ENCODE data around the gene IL3. TPM values are rescaled to one million over a fixed set of nuclear protein-coding genes. Genes with fewer than 3 reads are reported as not detected.

Gene IL3
- total and polyA plus RNA-seq, 2 of the 4 experiments (the other 2 are of a cell fraction) = not detected

GRCh38 chr5:132063090-132063911 is 2.8 kb downstream of the IL3 start:
- H3K4ac ChIP-seq (ENCODE audit: low read depth, low read length) = no peak overlapping the region
- H4K20me1 ChIP-seq (ENCODE audit: insufficient read depth, low read length) = no peaks in the 10 kb centered on the region
- H3K79me1 ChIP-seq (ENCODE audit: low read depth in 1 of 2, low read length in 2 of 2) = no peaks in the 10 kb centered on the region
- no peak overlapping the region for H2BK5ac ChIP-seq (ENCODE audit: low read depth, low read length, poor library complexity, severe bottlenecking)
- intact Hi-C loops (cut with micrococcal nuclease) (loop anchor here (2.0 to 10.0 kb wide), 4 partner anchors 252 to 472 kb away; partner anchors contain the start of gene IRF1), dilution Hi-C loops (cut with HindIII; ENCODE audit: low sequenced_read_pairs, unreplicated experiment) (no loop called here), in situ Hi-C loops (cut with MboI; ENCODE audit: low sequenced_read_pairs) (loop anchor here (10.0 kb wide), 1 partner anchor 302 kb away; the partner anchor contains the start of gene SLC22A5)
- no peak overlapping the region for H2BK120ac ChIP-seq (ENCODE audit: low read depth, low read length)
- peak overlapping the region; percentile 12 for H2AK5ac ChIP-seq (ENCODE audit: low read depth, low read length)
- CTCF ChIA-PET = interaction anchor here (0.5 to 1.5 kb wide), 10 partner anchors 13 to 474 kb away, joined by 3 to 6 read pairs (median 3); no protein-coding TSS in a partner anchor
- H2AK9ac ChIP-seq (replicated peaks; ENCODE audit: low read depth, low read length, poor library complexity) = peak overlapping the region; percentile 48
- H4K5ac ChIP-seq (ENCODE audit: low read depth, low read length) = no peak overlapping the region
- H3K4me3 ChIP-seq (ENCODE audit: insufficient read depth, low read depth, low read length) = no peak overlapping the region
- no peak overlapping the region for H4K8ac ChIP-seq (ENCODE audit: low read depth in 2 of 2, low read length in 2 of 2)
- no peaks in the 10 kb centered on the region for H3K9me3 ChIP-seq (ENCODE audit: control insufficient read depth, insufficient read depth, low read length)
- H3K23ac ChIP-seq (ENCODE audit: low read depth, low read length) = no peak overlapping the region
- peak overlapping the region; percentile 67 for H2AFZ ChIP-seq (replicated peaks; ENCODE audit: low read length, poor library complexity)
- no peaks in the 10 kb centered on the region for H3K9me1 ChIP-seq (ENCODE audit: insufficient read depth, low read length)
- peak; percentile 66 for ATAC-seq (ENCODE audit: low read depth)
- no peak overlapping the region for H3K9ac ChIP-seq (ENCODE audit: low read depth, low read length)
- H3K18ac ChIP-seq (ENCODE audit: low read depth, low read length) = no peak overlapping the region
- no peak overlapping the region for H4K91ac ChIP-seq (ENCODE audit: insufficient read depth, low read depth, low read length)
- no peak for TF ChIP-seq FOS (IDR thresholded peaks at IDR 0.05; ENCODE audit: low read depth, low read length)
- peak; percentile 88 for TF ChIP-seq CTCF (conservative IDR thresholded peaks at IDR 0.05; ENCODE audit: low read depth, low read length)
- TF ChIP-seq CEBPB (IDR thresholded peaks at IDR 0.05; ENCODE audit: low read depth, low read length) = peak; percentile 80
- TF ChIP-seq RFX5 (IDR thresholded peaks at IDR 0.05; ENCODE audit: low read depth, low read length) = no peak
- peak; percentile 64 for TF ChIP-seq SMC3 (IDR thresholded peaks at IDR 0.05; ENCODE audit: low read depth, low read length)
- no peak for TF ChIP-seq RCOR1 (IDR thresholded peaks at IDR 0.05; ENCODE audit: insufficient replicate concordance, low read length)
- TF ChIP-seq RAD21 (IDR thresholded peaks at IDR 0.05; ENCODE audit: low read length) = peak; percentile 84
- no peak overlapping the region for H2BK20ac ChIP-seq (ENCODE audit: low read depth, low read length)
- no peak overlapping the region for H3K27ac ChIP-seq (ENCODE audit: insufficient read depth, low read length)
- DNase-seq = peak; percentile 64
- BruUV-seq (replicated peaks) = no TSS peak
- H3K56ac ChIP-seq (ENCODE audit: extremely low read depth, insufficient read depth, low read length) = no peak overlapping the region
- H2BK15ac ChIP-seq (ENCODE audit: low read depth, low read length) = no peak overlapping the region
- 0 out of 2 replicates have a peak, but pooled peaks cover 2% of the 10 kb centered on the region for H3K4me1 ChIP-seq (ENCODE audit: control insufficient read depth, insufficient read depth, low read length)
- H3K14ac ChIP-seq (replicated peaks; ENCODE audit: low read depth, low read length) = no peak overlapping the region
- H3K36me3 ChIP-seq (ENCODE audit: control insufficient read depth, insufficient read depth, low read length) = no peaks in the 10 kb centered on the region
- H3K27me3 ChIP-seq (ENCODE audit: control insufficient read depth, insufficient read depth, low read length) = peaks cover 4% of the 10 kb centered on the region; the same call in 1 of the 2 replicates
- no peak overlapping the region for H3K4me2 ChIP-seq (ENCODE audit: low read depth, low read length)
- WGBS, 2 experiments (ENCODE audit: extremely low coverage in 2 of 2, insufficient read length in 1 of 2) = no CpG with 5 or more reads among the region's 9 CpGs
- POLR2A ChIA-PET (ENCODE audit: unreplicated experiment) = no interaction called here
